Right lobe of liver (tissue), 4 donors: ENCODE results near the gene TNRC18.
"Not testable (repeated sequence)": the region's sequence is repeated elsewhere in the genome, so short reads cannot be mapped to it uniquely, and the experiment has no call there.

Source experiments
- POLR2A ChIP-seq: fragments of 450-650 bp; IDR thresholded peaks from one replicate; pipeline ENCODE4 v1.6.1; 2017; ENCODE audit warnings: antibody characterized with exemption, mild to moderate bottlenecking
- TF ChIP-seq, protein P1 (sequence below), 4 donors: fragments of 200-600 bp in 3 of 4; fragments of 450-650 bp in 1 of 4; IDR thresholded peaks; one replicate each; pipeline versions ENCODE4 v1.5.1 to v1.8.0; 2016 to 2022; ENCODE audit warnings: antibody characterized with exemption in 4 of 4, mild to moderate bottlenecking in 2 of 4
- donor health status: DM: no; HTN: no; CAD: no.
- donor health status: DM: no; HTN: no; CAD: no.
- donor health status: DM: no; HTN: yes; CAD: no.

DNA sequence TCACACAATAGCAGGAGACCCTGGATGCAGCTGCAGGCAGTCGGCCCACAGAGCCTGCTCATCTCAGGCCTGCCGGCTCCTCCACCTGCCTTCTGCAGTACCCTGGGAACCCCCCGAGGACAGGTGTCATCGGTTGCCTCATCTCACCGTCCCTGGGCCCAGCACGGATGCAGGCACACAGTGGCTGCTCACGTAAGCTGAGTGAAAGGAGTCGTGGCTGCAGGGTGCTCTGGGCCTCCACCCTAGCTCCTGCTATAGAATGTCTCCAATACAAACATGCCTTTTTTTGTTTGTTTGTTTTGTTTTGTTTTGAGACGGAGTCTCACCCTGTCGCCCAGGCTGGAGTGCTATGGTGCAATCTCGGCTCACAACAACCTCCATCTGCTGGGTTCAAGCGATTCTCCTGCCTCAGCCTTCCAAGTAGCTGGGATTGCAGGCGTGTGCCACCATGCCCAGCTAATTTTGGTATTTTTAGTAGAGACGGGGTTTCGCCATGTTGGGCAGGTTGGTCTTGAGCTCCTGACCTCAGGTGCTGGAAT lies 163.0 kb downstream of the TNRC18 start:
- TF ChIP-seq POLR2A, result not testable (repeated sequence)
- TF ChIP-seq, protein P1, sequence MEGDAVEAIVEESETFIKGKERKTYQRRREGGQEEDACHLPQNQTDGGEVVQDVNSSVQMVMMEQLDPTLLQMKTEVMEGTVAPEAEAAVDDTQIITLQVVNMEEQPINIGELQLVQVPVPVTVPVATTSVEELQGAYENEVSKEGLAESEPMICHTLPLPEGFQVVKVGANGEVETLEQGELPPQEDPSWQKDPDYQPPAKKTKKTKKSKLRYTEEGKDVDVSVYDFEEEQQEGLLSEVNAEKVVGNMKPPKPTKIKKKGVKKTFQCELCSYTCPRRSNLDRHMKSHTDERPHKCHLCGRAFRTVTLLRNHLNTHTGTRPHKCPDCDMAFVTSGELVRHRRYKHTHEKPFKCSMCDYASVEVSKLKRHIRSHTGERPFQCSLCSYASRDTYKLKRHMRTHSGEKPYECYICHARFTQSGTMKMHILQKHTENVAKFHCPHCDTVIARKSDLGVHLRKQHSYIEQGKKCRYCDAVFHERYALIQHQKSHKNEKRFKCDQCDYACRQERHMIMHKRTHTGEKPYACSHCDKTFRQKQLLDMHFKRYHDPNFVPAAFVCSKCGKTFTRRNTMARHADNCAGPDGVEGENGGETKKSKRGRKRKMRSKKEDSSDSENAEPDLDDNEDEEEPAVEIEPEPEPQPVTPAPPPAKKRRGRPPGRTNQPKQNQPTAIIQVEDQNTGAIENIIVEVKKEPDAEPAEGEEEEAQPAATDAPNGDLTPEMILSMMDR (IDR thresholded peaks at IDR 0.05), result not testable (repeated sequence)
